ENCODE measurements around the gene CREB5.

DNA sequence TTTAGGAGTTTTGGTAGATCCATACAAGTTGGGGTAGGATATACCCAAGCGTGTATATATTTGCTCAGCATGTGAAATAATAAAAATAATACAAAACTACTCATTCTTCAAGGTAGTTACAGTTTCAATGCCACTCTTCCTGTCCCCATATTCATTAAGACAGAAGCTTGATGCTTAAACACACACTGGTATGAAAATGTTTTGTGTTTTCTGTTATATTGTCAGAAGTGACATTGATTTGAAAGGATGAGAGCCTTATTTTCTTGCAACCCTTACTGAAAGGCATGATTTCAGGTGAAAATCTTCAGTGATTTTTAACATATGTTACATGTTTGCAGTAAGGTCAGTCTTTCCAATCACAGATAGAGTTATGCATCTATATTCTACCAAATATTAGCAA, 312.2 kb downstream of the CREB5 start:
- TF ChIP-seq, protein P1, sequence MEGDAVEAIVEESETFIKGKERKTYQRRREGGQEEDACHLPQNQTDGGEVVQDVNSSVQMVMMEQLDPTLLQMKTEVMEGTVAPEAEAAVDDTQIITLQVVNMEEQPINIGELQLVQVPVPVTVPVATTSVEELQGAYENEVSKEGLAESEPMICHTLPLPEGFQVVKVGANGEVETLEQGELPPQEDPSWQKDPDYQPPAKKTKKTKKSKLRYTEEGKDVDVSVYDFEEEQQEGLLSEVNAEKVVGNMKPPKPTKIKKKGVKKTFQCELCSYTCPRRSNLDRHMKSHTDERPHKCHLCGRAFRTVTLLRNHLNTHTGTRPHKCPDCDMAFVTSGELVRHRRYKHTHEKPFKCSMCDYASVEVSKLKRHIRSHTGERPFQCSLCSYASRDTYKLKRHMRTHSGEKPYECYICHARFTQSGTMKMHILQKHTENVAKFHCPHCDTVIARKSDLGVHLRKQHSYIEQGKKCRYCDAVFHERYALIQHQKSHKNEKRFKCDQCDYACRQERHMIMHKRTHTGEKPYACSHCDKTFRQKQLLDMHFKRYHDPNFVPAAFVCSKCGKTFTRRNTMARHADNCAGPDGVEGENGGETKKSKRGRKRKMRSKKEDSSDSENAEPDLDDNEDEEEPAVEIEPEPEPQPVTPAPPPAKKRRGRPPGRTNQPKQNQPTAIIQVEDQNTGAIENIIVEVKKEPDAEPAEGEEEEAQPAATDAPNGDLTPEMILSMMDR (IDR thresholded peaks at IDR 0.05 in 8 of 11, conservative IDR thresholded peaks at IDR 0.05 in 3 of 11): no peak
- TF ChIP-seq POLR2A (IDR thresholded peaks at IDR 0.05): no peak

Measured in spleen (tissue), 7 donors.